IMR-90 (cell line): ENCODE results near the gene HIVEP3. TPM values are rescaled to one million over a fixed set of nuclear protein-coding genes. Genes with fewer than 3 reads are reported as not detected.

Source experiments
- ATAC-seq: fragments of 200-7000 bp; cut with Tn5 transposase; 2 replicates; pipeline ENCODE4 v1.9.1; 2020; ENCODE audit warnings: low read depth, mild to moderate bottlenecking, moderate library complexity
- BruUV-seq: library from RNA; stranded (reverse); fragments of 400-500 nt; replicated peaks from 2 replicates; lab custom pipeline; 2021; lab: Mats Ljungman, UMichigan
- CTCF ChIA-PET: fragments of 300-600 bp; formaldehyde crosslinking; extraction: SDS; loops from one replicate; lab custom pipeline; 2021; ENCODE audit warnings: antibody characterized with exemption; lab: Yijun Ruan, JAX
- POLR2A ChIA-PET: fragments of 300-600 bp; sonication (Branson Sonifier 250); formaldehyde crosslinking; loops from one replicate; lab custom pipeline; 2022; ENCODE audit warnings: antibody characterized with exemption; ENCODE audit not compliant: unreplicated experiment; lab: Charles Lee
- DNase-seq: peaks from one replicate; pipeline ENCODE4 v3.0.0; 2013
- H2AFZ ChIP-seq: replicated peaks from 2 replicates; pipeline ENCODE3; 2013; ENCODE audit warnings: low read length, mild to moderate bottlenecking; ENCODE audit not compliant: poor library complexity
- H2AK5ac ChIP-seq: 2 replicates; pipeline ENCODE4 v1.6.1; 2013; ENCODE audit warnings: low read depth, low read length, inconsistent platforms
- H2AK9ac ChIP-seq: replicated peaks from 2 replicates; pipeline ENCODE3; 2013; ENCODE audit warnings: mild to moderate bottlenecking, low read depth, low read length, moderate library complexity; ENCODE audit not compliant: poor library complexity
- H2BK120ac ChIP-seq: 2 replicates; pipeline ENCODE4 v1.6.1; 2013; ENCODE audit warnings: low read depth, low read length, inconsistent platforms
- H2BK15ac ChIP-seq: 3 replicates; pipeline ENCODE4 v1.6.1; 2013; ENCODE audit warnings: low read depth, low read length, inconsistent platforms
- H2BK20ac ChIP-seq: 2 replicates; pipeline ENCODE4 v1.6.1; 2013; ENCODE audit warnings: low read depth, mild to moderate bottlenecking, inconsistent platforms, low read length, moderate library complexity
- H2BK5ac ChIP-seq: 2 replicates; pipeline ENCODE4 v1.6.1; 2013; ENCODE audit warnings: mild to moderate bottlenecking, low read depth, low read length, inconsistent platforms; ENCODE audit not compliant: poor library complexity, severe bottlenecking
- H3K14ac ChIP-seq: replicated peaks from 2 replicates; pipeline ENCODE4 v1.6.1; 2013; ENCODE audit warnings: low read depth, low read length, inconsistent platforms
- H3K18ac ChIP-seq: 2 replicates; pipeline ENCODE4 v1.6.1; 2013; ENCODE audit warnings: low read depth, low read length, control low read depth
- H3K23ac ChIP-seq: 2 replicates; pipeline ENCODE4 v1.6.1; 2013; ENCODE audit warnings: low read depth, low read length, inconsistent platforms
- H3K27ac ChIP-seq: 2 replicates; pipeline ENCODE4 v1.5.1; 2013; ENCODE audit warnings: mild to moderate bottlenecking, control low read depth, low read length; ENCODE audit not compliant: insufficient read depth
- H3K27me3 ChIP-seq: 2 replicates; pipeline ENCODE4 v1.6.1; 2013; ENCODE audit warnings: low read length; ENCODE audit not compliant: control insufficient read depth, insufficient read depth
- H3K36me3 ChIP-seq: 2 replicates; pipeline ENCODE4 v1.6.1; 2013; ENCODE audit warnings: low read length, mixed read lengths; ENCODE audit not compliant: control insufficient read depth, insufficient read depth
- H3K4ac ChIP-seq: 2 replicates; pipeline ENCODE4 v1.6.1; 2013; ENCODE audit warnings: low read depth, low read length, inconsistent platforms
- H3K4me1 ChIP-seq: 2 replicates; pipeline ENCODE4 v1.6.1; 2013; ENCODE audit warnings: low read length, mixed read lengths; ENCODE audit not compliant: control insufficient read depth, insufficient read depth
- H3K4me2 ChIP-seq: 2 replicates; pipeline ENCODE4 v1.6.1; 2013; ENCODE audit warnings: low read depth, mild to moderate bottlenecking, control low read depth, low read length, moderate library complexity
- H3K4me3 ChIP-seq: 2 replicates; pipeline ENCODE4 v1.5.1; 2013; ENCODE audit warnings: low read depth, mild to moderate bottlenecking, control low read depth, low read length, moderate library complexity; ENCODE audit not compliant: insufficient read depth
- H3K56ac ChIP-seq: 2 replicates; pipeline ENCODE4 v1.6.1; 2013; ENCODE audit warnings: low read length, inconsistent platforms; ENCODE audit not compliant: insufficient read depth; ENCODE audit errors: extremely low read depth
- H3K79me1 ChIP-seq, 2 experiments: 2 replicates each; pipeline ENCODE4 v1.6.1; 2013; ENCODE audit warnings: low read length in 2 of 2, inconsistent platforms in 1 of 2, low read depth in 1 of 2
- H3K9ac ChIP-seq: 2 replicates; pipeline ENCODE4 v1.6.1; 2013; ENCODE audit warnings: low read depth, low read length, control low read depth
- H3K9me1 ChIP-seq: 2 replicates; pipeline ENCODE4 v1.6.1; 2013; ENCODE audit warnings: low read length, inconsistent platforms; ENCODE audit not compliant: insufficient read depth
- H3K9me3 ChIP-seq: 2 replicates; pipeline ENCODE4 v1.6.1; 2013; ENCODE audit warnings: low read length; ENCODE audit not compliant: control insufficient read depth, insufficient read depth
- H4K20me1 ChIP-seq: 2 replicates; pipeline ENCODE4 v1.6.1; 2013; ENCODE audit warnings: low read length, inconsistent platforms; ENCODE audit not compliant: insufficient read depth
- H4K5ac ChIP-seq: 2 replicates; pipeline ENCODE4 v1.6.1; 2013; ENCODE audit warnings: mild to moderate bottlenecking, low read depth, low read length, control low read depth
- H4K8ac ChIP-seq, 2 experiments: 2 replicates each; pipeline ENCODE4 v1.6.1; 2013; ENCODE audit warnings: low read depth in 2 of 2, low read length in 2 of 2, control low read depth in 1 of 2, inconsistent platforms in 1 of 2
- H4K91ac ChIP-seq: 2 replicates; pipeline ENCODE4 v1.6.1; 2013; ENCODE audit warnings: low read depth, low read length, inconsistent platforms; ENCODE audit not compliant: insufficient read depth
- CHD1 ChIP-seq: IDR thresholded peaks from 2 replicates; pipeline ENCODE4 v1.6.1; 2012; ENCODE audit warnings: low read depth, low read length, improper control_type of control experiment
- RFX5 ChIP-seq: IDR thresholded peaks from 2 replicates; pipeline ENCODE4 v1.8.0; 2012; ENCODE audit warnings: low read depth, mild to moderate bottlenecking, low read length, moderate library complexity
- WGBS, 2 experiments: methylation state at CpG; one replicate each; pipeline versions ENCODE4 v1.1.5 to v1.1.7; 2013; ENCODE audit warnings: missing lambda C conversion rate in 2 of 2; ENCODE audit not compliant: insufficient read length in 1 of 2; ENCODE audit errors: extremely low coverage in 2 of 2; 5-methylcytosine and 5-hydroxymethylcytosine counted together
- dilution Hi-C: fragments of 300-500 bp; cut with HindIII; formaldehyde crosslinking; loops from one replicate; pipeline ENCODE4 v1.14.3; 2018; ENCODE audit warnings: low sequenced_read_pairs; ENCODE audit not compliant: unreplicated experiment
- in situ Hi-C: fragments of 300-500 bp; cut with MboI; formaldehyde crosslinking; loops from 3 replicates; pipeline ENCODE4 v1.14.3; 2019; ENCODE audit warnings: low sequenced_read_pairs, inconsistent platforms, mixed read lengths
- intact Hi-C: fragments of 100-400 bp; cut with micrococcal nuclease; formaldehyde crosslinking; loops from 2 replicates; pipeline ENCODE4 v1.10.0; 2022
- polyA plus RNA-seq, 3 experiments: library from polyadenylated mRNA; depleted of rRNA; stranded (reverse); fragments of >200 nt; gene quantifications; 2 replicates each; pipeline ENCODE4 v1.2.3, GENCODE V29; 2012; ENCODE audit warnings: low replicate concordance in 1 of 3
- total RNA-seq: library from RNA; depleted of rRNA; stranded (reverse); fragments of >200 nt; gene quantifications from 2 replicates; pipeline ENCODE4 v1.2.3, GENCODE V29; 2012
- TF ChIP-seq, protein P1 (sequence below): conservative IDR thresholded peaks from 2 replicates; pipeline ENCODE4 v1.5.1; 2012; ENCODE audit warnings: mild to moderate bottlenecking, low read depth, low read length, improper control_type of control experiment

Gene HIVEP3
- total and polyA plus RNA-seq, 2 of the 4 experiments (the other 2 are of a cell fraction) = 1.4 to 4.0 TPM

GRCh38 chr1:41609166-41609883, 309.4 kb downstream of the HIVEP3 start:
- peaks cover 11 to 23% of the 10 kb centered on the region in 2 experiments; a peak in 2 of 4 replicates for H3K79me1 ChIP-seq
- no peak overlapping the region for H3K56ac ChIP-seq
- H3K36me3 ChIP-seq = no peaks in the 10 kb centered on the region
- H2BK15ac ChIP-seq = no peak overlapping the region; the same call in 2 of the 3 replicates
- no peak overlapping the region for H2BK120ac ChIP-seq
- H3K9ac ChIP-seq = no peak overlapping the region
- no peak overlapping the region for H3K4me2 ChIP-seq
- H3K4me1 ChIP-seq = peaks cover 15% of the 10 kb centered on the region
- H3K4me3 ChIP-seq = no peak overlapping the region
- no peak overlapping the region for H3K14ac ChIP-seq
- H3K9me3 ChIP-seq = no peaks in the 10 kb centered on the region; the same call in 1 of the 2 replicates
- intact Hi-C loops = no loop called here
- ATAC-seq (no peak), DNase-seq (no peak)
- no peak overlapping the region for H2AFZ ChIP-seq
- in situ Hi-C loops = no loop called here
- no TSS peak for BruUV-seq
- no peak overlapping the region for H4K5ac ChIP-seq
- dilution Hi-C loops = no loop called here
- TF ChIP-seq CHD1 = no peak
- TF ChIP-seq RFX5 = no peak
- TF ChIP-seq, protein P1, sequence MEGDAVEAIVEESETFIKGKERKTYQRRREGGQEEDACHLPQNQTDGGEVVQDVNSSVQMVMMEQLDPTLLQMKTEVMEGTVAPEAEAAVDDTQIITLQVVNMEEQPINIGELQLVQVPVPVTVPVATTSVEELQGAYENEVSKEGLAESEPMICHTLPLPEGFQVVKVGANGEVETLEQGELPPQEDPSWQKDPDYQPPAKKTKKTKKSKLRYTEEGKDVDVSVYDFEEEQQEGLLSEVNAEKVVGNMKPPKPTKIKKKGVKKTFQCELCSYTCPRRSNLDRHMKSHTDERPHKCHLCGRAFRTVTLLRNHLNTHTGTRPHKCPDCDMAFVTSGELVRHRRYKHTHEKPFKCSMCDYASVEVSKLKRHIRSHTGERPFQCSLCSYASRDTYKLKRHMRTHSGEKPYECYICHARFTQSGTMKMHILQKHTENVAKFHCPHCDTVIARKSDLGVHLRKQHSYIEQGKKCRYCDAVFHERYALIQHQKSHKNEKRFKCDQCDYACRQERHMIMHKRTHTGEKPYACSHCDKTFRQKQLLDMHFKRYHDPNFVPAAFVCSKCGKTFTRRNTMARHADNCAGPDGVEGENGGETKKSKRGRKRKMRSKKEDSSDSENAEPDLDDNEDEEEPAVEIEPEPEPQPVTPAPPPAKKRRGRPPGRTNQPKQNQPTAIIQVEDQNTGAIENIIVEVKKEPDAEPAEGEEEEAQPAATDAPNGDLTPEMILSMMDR = no peak
- POLR2A ChIA-PET = no interaction called here
- H3K4ac ChIP-seq = no peak overlapping the region
- H2AK9ac ChIP-seq = no peak overlapping the region
- H3K27ac ChIP-seq = no peak overlapping the region
- H2BK20ac ChIP-seq = no peak overlapping the region
- H2BK5ac ChIP-seq = no peak overlapping the region
- CTCF ChIA-PET = no interaction called here
- no peak overlapping the region for H2AK5ac ChIP-seq
- no peak overlapping the region for H4K91ac ChIP-seq
- no peak overlapping the region for H3K18ac ChIP-seq
- no peak overlapping the region for H3K23ac ChIP-seq
- peaks cover 12% of the 10 kb centered on the region; the same call in 1 of the 2 replicates for H3K9me1 ChIP-seq
- H4K20me1 ChIP-seq = no peaks in the 10 kb centered on the region; the same call in 1 of the 2 replicates
- H4K8ac ChIP-seq = no peak overlapping the region
- H3K27me3 ChIP-seq = no peaks in the 10 kb centered on the region
- WGBS, 2 experiments = 100% methylated on average over 4 of the region's 10 CpGs; no CpG with 5 or more reads in 1 of the 2 experiments
